ENCODE results near the gene MRAP2. TPM values are rescaled to one million over a fixed set of nuclear protein-coding genes. Genes with fewer than 3 reads are reported as not detected.

The MRAP2 gene
- total RNA-seq, 1 experiment from 2014 or later, result 0.38 TPM

GRCh38 chr6:84052883-84053241 is 19.3 kb downstream of the MRAP2 start:
- no peak for DNase-seq
- Mint-ChIP-seq H3K4me1 (ENCODE audit: low read depth, unreplicated experiment) (no peaks in the 10 kb centered on the region), H3K27me3 (ENCODE audit: unreplicated experiment) (peaks cover 18% of the 10 kb centered on the region), H3K4me3 (ENCODE audit: low read depth, unreplicated experiment) (no peak overlapping the region), H3K27ac (ENCODE audit: unreplicated experiment) (no peak overlapping the region), H3K9me3 (ENCODE audit: low read depth, unreplicated experiment) (no peaks in the 10 kb centered on the region), H3K36me3 (ENCODE audit: insufficient read depth, unreplicated experiment) (no peaks in the 10 kb centered on the region)
- intact Hi-C loops (cut with micrococcal nuclease; ENCODE audit: unreplicated experiment), result no loop called here
- TF ChIP-seq, protein P1, sequence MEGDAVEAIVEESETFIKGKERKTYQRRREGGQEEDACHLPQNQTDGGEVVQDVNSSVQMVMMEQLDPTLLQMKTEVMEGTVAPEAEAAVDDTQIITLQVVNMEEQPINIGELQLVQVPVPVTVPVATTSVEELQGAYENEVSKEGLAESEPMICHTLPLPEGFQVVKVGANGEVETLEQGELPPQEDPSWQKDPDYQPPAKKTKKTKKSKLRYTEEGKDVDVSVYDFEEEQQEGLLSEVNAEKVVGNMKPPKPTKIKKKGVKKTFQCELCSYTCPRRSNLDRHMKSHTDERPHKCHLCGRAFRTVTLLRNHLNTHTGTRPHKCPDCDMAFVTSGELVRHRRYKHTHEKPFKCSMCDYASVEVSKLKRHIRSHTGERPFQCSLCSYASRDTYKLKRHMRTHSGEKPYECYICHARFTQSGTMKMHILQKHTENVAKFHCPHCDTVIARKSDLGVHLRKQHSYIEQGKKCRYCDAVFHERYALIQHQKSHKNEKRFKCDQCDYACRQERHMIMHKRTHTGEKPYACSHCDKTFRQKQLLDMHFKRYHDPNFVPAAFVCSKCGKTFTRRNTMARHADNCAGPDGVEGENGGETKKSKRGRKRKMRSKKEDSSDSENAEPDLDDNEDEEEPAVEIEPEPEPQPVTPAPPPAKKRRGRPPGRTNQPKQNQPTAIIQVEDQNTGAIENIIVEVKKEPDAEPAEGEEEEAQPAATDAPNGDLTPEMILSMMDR (IDR thresholded peaks at IDR 0.05; ENCODE audit: unreplicated experiment), result no peak
- CTCF ChIA-PET, result no interaction called here
- BruUV-seq (replicated peaks), result no TSS peak

DNA sequence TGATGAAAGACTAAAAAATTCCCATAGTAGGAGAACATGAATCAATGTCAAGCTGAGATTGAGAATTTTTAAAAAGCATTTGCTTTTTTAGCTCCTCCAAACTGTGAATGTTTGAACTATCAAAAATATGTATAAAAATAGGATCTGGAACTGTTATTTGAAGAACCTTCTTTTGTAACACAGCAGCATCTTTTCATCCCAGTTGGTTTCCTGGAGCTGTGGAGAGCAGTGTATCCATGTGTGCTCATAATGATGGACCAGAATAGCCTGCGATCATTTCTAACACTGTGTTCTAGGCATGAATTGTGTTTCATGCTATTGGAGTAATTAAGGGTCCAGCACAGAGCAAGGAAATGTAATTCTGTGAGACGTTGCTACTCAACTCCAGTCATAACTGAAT is 22.1 kb downstream of the MRAP2 start:
- TF ChIP-seq, protein P1 (IDR thresholded peaks at IDR 0.05; ENCODE audit: unreplicated experiment), result no peak
- H3K4me1 Mint-ChIP-seq (ENCODE audit: low read depth, unreplicated experiment), result no peaks in the 10 kb centered on the region
- no peak for DNase-seq
- intact Hi-C loops (cut with micrococcal nuclease; ENCODE audit: unreplicated experiment), result no loop called here
- no peaks in the 10 kb centered on the region for H3K36me3 Mint-ChIP-seq (ENCODE audit: insufficient read depth, unreplicated experiment)
- no peak overlapping the region for H3K4me3 Mint-ChIP-seq (ENCODE audit: low read depth, unreplicated experiment)
- peaks cover 4% of the 10 kb centered on the region for H3K27me3 Mint-ChIP-seq (ENCODE audit: unreplicated experiment)
- BruUV-seq (replicated peaks), result no TSS peak
- CTCF ChIA-PET, result no interaction called here
- H3K27ac Mint-ChIP-seq (ENCODE audit: unreplicated experiment), result no peak overlapping the region
- no peaks in the 10 kb centered on the region for H3K9me3 Mint-ChIP-seq (ENCODE audit: low read depth, unreplicated experiment)

- CTCF ChIA-PET, result no interaction called here
- no peaks in the 10 kb centered on the region for H3K27me3 Mint-ChIP-seq (ENCODE audit: unreplicated experiment)
- intact Hi-C loops (cut with micrococcal nuclease; ENCODE audit: unreplicated experiment), result no loop called here
- no peak overlapping the region for H3K4me3 Mint-ChIP-seq (ENCODE audit: low read depth, unreplicated experiment)
- H3K36me3 Mint-ChIP-seq (ENCODE audit: insufficient read depth, unreplicated experiment), result no peaks in the 10 kb centered on the region
- H3K9me3 Mint-ChIP-seq (ENCODE audit: low read depth, unreplicated experiment), result no peaks in the 10 kb centered on the region
- BruUV-seq (replicated peaks), result no TSS peak
- no peaks in the 10 kb centered on the region for H3K4me1 Mint-ChIP-seq (ENCODE audit: low read depth, unreplicated experiment)
- TF ChIP-seq, protein P1 (IDR thresholded peaks at IDR 0.05; ENCODE audit: unreplicated experiment), result no peak
- no peak for DNase-seq
- H3K27ac Mint-ChIP-seq (ENCODE audit: unreplicated experiment), result no peak overlapping the region
Measured at GRCh38 chr6:84057908-84058307, 24.3 kb downstream of the MRAP2 start.

GRCh38 chr6:84059082-84059481 is 25.5 kb downstream of the MRAP2 start:
- Mint-ChIP-seq H3K9me3 (ENCODE audit: low read depth, unreplicated experiment) (no peaks in the 10 kb centered on the region), H3K4me1 (ENCODE audit: low read depth, unreplicated experiment) (no peaks in the 10 kb centered on the region), H3K36me3 (ENCODE audit: insufficient read depth, unreplicated experiment) (no peaks in the 10 kb centered on the region), H3K27ac (ENCODE audit: unreplicated experiment) (no peak overlapping the region), H3K27me3 (ENCODE audit: unreplicated experiment) (no peaks in the 10 kb centered on the region), H3K4me3 (ENCODE audit: low read depth, unreplicated experiment) (no peak overlapping the region)
- BruUV-seq (replicated peaks), result no TSS peak
- TF ChIP-seq, protein P1 (IDR thresholded peaks at IDR 0.05; ENCODE audit: unreplicated experiment), result no peak
- no peak for DNase-seq
- intact Hi-C loops (cut with micrococcal nuclease; ENCODE audit: unreplicated experiment), result no loop called here
- CTCF ChIA-PET, result no interaction called here

DNA sequence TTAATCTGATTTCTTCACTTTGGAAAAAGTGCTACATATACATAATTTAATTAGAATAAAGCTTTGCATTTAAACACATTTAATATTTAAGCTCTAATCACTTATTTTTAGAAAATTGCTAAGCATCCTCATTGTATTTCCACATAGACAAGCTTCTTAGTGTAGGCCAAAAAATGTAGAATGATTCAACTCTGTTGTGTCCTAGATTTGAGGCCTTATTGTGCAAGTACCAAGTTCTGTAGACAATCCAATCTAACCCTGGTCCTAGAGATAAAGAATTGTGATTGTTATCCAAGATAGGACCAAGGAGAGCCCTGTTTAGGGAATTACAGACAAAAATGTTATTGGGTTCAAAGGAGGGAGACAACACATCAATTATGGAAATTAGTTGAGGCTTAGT is 27.6 kb downstream of the MRAP2 start:
- intact Hi-C loops (cut with micrococcal nuclease; ENCODE audit: unreplicated experiment), result no loop called here
- Mint-ChIP-seq H3K27me3 (ENCODE audit: unreplicated experiment) (no peaks in the 10 kb centered on the region), H3K36me3 (ENCODE audit: insufficient read depth, unreplicated experiment) (no peaks in the 10 kb centered on the region), H3K4me1 (ENCODE audit: low read depth, unreplicated experiment) (no peaks in the 10 kb centered on the region), H3K27ac (ENCODE audit: unreplicated experiment) (no peak overlapping the region), H3K9me3 (ENCODE audit: low read depth, unreplicated experiment) (no peaks in the 10 kb centered on the region), H3K4me3 (ENCODE audit: low read depth, unreplicated experiment) (no peak overlapping the region)
- CTCF ChIA-PET, result no interaction called here
- TF ChIP-seq, protein P1 (IDR thresholded peaks at IDR 0.05; ENCODE audit: unreplicated experiment), result no peak
- BruUV-seq (replicated peaks), result no TSS peak
- no peak for DNase-seq

All from Calu3 (cell line).